ENCODE data around the gene FLVCR1.
"Not testable (repeated sequence)": the region's sequence is repeated elsewhere in the genome, so short reads cannot be mapped to it uniquely, and the experiment has no call there.

The FLVCR1 gene

DNA sequence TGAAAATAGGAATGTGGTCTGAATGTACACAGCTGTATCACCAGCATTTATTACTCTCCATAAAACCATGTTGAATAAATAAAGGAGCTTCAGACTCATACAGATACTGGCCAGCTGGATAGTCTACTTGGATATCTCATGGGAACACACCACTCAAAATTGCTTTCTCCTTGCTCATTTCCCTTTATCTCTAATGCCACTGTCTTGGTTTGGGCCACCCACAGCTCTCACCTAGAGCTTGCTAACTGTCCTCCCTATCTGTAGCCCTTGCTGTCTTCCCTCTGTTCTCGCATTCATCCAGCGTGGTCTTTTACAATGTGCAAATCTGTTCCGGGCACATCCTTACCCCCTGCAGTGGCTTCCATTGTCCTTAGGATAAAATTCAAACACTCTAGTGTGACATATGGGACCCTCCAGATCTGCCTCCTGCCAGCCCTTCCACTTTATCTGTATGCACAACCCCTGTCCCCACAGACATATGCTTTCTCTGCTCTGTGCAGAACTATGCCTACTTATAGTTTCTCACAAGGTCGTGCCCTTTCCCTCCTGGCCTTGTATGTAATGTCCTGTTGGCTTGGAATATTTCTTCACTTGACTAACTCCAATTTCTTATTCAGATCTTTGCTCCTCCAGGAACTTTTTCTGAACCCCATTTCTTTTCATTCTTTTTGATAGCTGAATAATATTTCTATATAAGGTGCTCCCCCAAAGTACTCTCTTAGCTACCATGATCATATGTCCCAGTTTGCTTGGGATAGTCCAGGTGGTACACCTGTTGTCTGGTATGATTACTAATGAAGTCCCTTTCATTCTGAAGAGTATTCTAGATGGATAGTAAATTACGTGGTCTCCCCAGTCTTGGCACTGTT lies 2.9 kb downstream of the FLVCR1 start:
- DNase-seq = peak; percentile 12

GRCh38 chr1:212862111-212862690 lies 4.1 kb downstream of the FLVCR1 start:
- no peak for DNase-seq

- not testable (repeated sequence) for DNase-seq
Measured at GRCh38 chr1:212863345-212863744, 5.3 kb downstream of the FLVCR1 start.

DNA sequence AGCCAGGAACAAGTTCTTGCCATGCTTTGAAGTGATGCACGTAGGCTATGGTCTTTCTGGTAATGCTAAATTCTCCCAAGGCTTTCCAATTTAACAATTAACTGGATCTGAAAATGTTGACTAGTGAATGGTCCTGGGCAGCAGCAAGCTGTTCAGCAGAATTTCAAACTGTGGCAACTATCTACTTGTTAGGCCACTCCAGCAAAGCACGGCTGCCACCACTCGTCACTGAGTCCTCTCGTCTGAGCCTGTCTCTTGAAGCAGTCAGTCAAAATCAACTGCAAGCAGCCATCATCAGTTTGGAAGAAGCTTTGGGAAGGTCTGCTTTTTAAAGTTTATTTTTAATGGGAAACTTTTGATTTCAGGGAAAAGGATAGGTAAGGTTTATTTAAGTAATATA lies 6.1 kb downstream of the FLVCR1 start:
- no peak for DNase-seq

DNA sequence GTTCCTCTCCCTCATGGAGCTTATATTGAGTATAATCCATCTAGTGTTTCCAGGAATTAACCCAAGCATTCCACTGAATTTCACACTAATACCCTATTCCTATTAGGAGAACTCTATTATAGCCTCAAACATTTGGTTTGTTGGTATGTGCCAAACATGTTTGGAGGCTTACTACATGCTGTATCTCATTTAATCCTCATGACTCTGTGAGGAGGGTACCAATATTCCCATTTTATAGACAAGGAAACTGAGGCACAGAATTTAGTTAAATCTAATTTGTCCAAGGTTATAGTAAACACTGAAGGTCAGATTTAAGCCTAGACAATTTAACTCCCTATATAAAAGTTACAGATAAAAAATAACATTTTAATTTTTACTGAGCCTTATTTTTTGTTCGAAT lies 9.1 kb downstream of the FLVCR1 start:
- DNase-seq = no peak

DNA sequence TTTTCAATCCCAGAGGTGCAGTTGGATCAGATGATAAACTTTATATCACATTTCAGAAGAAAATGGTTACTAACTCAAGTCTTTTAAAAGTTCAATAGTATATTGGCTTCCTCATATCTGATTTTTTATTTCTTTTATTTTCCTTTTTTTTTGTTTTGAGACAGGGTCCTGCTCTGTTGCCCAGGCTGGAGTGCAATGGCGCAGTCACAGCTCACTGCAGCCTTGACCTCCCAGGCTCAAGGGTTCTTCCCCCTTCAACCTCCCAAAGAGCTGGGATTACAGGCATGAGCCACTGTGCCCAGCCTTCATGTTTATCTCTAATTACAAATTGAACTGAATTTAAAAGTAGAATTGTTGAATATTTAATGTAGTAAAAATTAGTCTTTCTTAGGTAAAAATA lies 13.9 kb downstream of the FLVCR1 start:
- DNase-seq = no peak

GRCh38 chr1:212873518-212873917 lies 15.4 kb downstream of the FLVCR1 start:
- DNase-seq = no peak

GRCh38 chr1:212878418-212878817 lies 20.3 kb downstream of the FLVCR1 start:
- DNase-seq = no peak

DNA sequence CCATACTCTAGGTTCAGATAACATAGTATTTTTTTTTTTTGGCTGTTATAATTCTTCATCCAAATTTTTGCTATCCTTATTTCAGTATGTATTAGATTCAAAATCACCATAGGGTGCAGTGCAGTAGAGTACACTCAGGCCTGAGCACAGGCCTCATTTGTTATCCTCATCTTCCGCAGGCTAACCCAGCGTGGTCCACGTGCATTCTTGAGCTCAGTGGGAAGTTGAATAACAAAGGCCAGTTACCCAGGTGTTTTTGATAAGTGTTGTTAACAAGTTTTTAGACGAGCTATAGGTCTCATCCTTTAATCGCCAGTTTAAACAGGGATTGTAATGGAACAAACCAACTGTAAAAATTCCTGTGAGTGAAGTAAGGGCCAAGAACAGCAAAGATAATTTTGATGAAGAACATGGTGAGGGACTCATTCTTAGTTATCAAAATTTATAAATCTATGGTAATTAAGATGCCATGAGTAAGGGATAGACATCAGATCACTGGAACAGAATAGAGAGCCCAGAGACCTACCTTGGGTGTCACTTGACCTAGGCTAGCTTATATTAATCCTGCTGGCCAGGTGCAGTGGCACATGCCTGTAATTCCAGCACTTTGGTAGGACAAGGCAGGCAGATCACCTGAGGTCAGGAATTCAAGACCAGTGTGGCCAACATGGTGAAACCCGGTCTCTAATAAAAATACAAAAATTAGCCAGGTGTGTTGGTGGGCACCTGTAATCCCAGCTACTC lies 22.0 kb downstream of the FLVCR1 start:
- no peak for DNase-seq

- no peak for DNase-seq
Measured at GRCh38 chr1:212884592-212884991, 26.5 kb downstream of the FLVCR1 start.

GRCh38 chr1:212892108-212892507 lies 34.0 kb downstream of the FLVCR1 start:
- no peak for DNase-seq

- DNase-seq = peak; percentile 85
Measured at GRCh38 chr1:212899845-212900244, 41.8 kb downstream of the FLVCR1 start.

GRCh38 chr1:212901290-212901689 lies 43.2 kb downstream of the FLVCR1 start:
- no peak for DNase-seq

GRCh38 chr1:212902054-212902453 lies 44.0 kb downstream of the FLVCR1 start:
- DNase-seq = no peak

- no peak for DNase-seq
Measured at GRCh38 chr1:212903664-212904063, 45.6 kb downstream of the FLVCR1 start.

GRCh38 chr1:212908071-212908470 lies 50.0 kb downstream of the FLVCR1 start:
- not testable (repeated sequence) for DNase-seq

GRCh38 chr1:212908971-212909370 lies 50.9 kb downstream of the FLVCR1 start:
- DNase-seq = no peak

DNA sequence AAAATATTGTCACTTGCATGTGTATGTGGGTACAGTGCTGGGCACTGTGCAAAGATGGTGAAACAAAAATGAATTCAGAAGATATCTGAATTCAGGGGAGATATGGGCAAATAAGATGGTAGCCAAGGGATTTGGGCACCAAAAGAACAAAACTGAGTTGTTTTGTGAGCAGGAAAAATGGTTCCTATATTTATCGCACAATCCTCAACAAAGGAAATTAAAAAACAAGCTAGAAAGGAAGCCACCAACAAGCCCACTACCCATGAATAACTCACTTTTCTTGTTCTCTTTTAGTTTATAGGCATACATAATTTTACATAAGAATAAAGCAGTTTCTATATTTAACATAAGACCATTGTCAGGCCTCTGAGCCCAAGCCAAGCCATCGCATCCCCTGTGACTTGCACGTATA lies 51.6 kb downstream of the FLVCR1 start:
- no peak for DNase-seq

GRCh38 chr1:212910213-212910612 lies 52.1 kb downstream of the FLVCR1 start:
- not testable (repeated sequence) for DNase-seq

GRCh38 chr1:212913638-212914037 lies 55.6 kb downstream of the FLVCR1 start:
- DNase-seq = not testable (repeated sequence)

GRCh38 chr1:212914110-212914509 lies 56.0 kb downstream of the FLVCR1 start:
- DNase-seq = not testable (repeated sequence)

GRCh38 chr1:212914789-212915188 lies 56.7 kb downstream of the FLVCR1 start:
- no peak for DNase-seq

GRCh38 chr1:212915245-212916091 lies 57.4 kb downstream of the FLVCR1 start:
- peak; percentile 46 for DNase-seq
